Ureter (tissue), 1 donor: ENCODE results near the gene MGAM2. TPM values are rescaled to one million over a fixed set of nuclear protein-coding genes. Genes with fewer than 3 reads are reported as not detected.

Experiments used
- total RNA-seq: library from RNA; stranded (reverse); gene quantifications from one replicate; pipeline ENCODE4 v1.2.4, GENCODE V29; 2023
- donor health status: DM: yes; HTN: yes; CAD: no.

MGAM2 gene
- total RNA-seq, 1 donor from 2014 or later, result not detected

Other genes starting within 250 kb of the MGAM2 start
- not detected for gene OR9A4, start 195.3 kb upstream of the MGAM2 start, total RNA-seq
- gene CLEC5A, start 164.7 kb upstream of the MGAM2 start, total RNA-seq, result 2.8 TPM
- gene TAS2R38, start 137.9 kb upstream of the MGAM2 start, total RNA-seq, result not detected
- 0.47 TPM for gene MGAM, start 115.8 kb upstream of the MGAM2 start, total RNA-seq
- not detected for gene PRSS58, start 146.3 kb downstream of the MGAM2 start, total RNA-seq